GM23248 (cell line): ENCODE results near the gene SLC6A12. TPM values are rescaled to one million over a fixed set of nuclear protein-coding genes. Genes with fewer than 3 reads are reported as not detected.

Experiments
- DNase-seq: peaks from one replicate; pipeline ENCODE4 v3.0.0-alpha.2; 2015
- H2AFZ ChIP-seq: fragments of 200-600 bp; sonication (generic); 2 replicates; pipeline ENCODE4 v1.6.1; 2016; ENCODE audit warnings: antibody characterized with exemption
- H3F3A ChIP-seq: fragments of 200-600 bp; sonication (generic); 2 replicates; pipeline ENCODE4 v1.6.1; 2016; ENCODE audit warnings: mild to moderate bottlenecking, antibody characterized with exemption, mixed run types; ENCODE audit not compliant: insufficient read depth
- H3K27ac ChIP-seq: fragments of 200-600 bp; sonication (generic); 2 replicates; pipeline ENCODE4 v1.5.1; 2016; ENCODE audit warnings: mild to moderate bottlenecking
- H3K27me3 ChIP-seq: fragments of 200-600 bp; sonication (generic); replicated peaks from 2 replicates; pipeline ENCODE4 v1.6.1; 2016; ENCODE audit warnings: mild to moderate bottlenecking; ENCODE audit not compliant: insufficient read depth
- H3K36me3 ChIP-seq: fragments of 200-600 bp; sonication (generic); 2 replicates; pipeline ENCODE4 v1.6.1; 2016; ENCODE audit warnings: low read depth, mild to moderate bottlenecking
- H3K4me1 ChIP-seq: fragments of 200-600 bp; sonication (generic); 2 replicates; pipeline ENCODE4 v1.6.1; 2016; ENCODE audit warnings: mild to moderate bottlenecking; ENCODE audit not compliant: insufficient read depth
- H3K4me2 ChIP-seq: fragments of 200-600 bp; sonication (generic); one replicate; pipeline ENCODE4 v1.6.1; 2016; ENCODE audit warnings: mild to moderate bottlenecking; ENCODE audit not compliant: unreplicated experiment
- H3K4me3 ChIP-seq: fragments of 200-600 bp; sonication (generic); 2 replicates; pipeline ENCODE4 v1.5.1; 2016; ENCODE audit warnings: mild to moderate bottlenecking
- H3K79me2 ChIP-seq: fragments of 200-600 bp; sonication (generic); 2 replicates; pipeline ENCODE4 v1.6.1; 2016; ENCODE audit warnings: mild to moderate bottlenecking; ENCODE audit not compliant: insufficient read depth
- H3K9ac ChIP-seq: fragments of 200-600 bp; sonication (generic); 2 replicates; pipeline ENCODE4 v1.6.1; 2016; ENCODE audit warnings: mild to moderate bottlenecking
- H3K9me2 ChIP-seq: fragments of 200-600 bp; sonication (generic); 2 replicates; pipeline ENCODE4 v1.6.1; 2016; ENCODE audit warnings: mixed run types, mild to moderate bottlenecking, moderate library complexity; ENCODE audit not compliant: insufficient read depth
- H3K9me3 ChIP-seq: fragments of 200-600 bp; sonication (generic); one replicate; pipeline ENCODE4 v1.6.1; 2017; ENCODE audit warnings: low read depth
- H4K20me1 ChIP-seq: fragments of 200-600 bp; sonication (generic); 2 replicates; pipeline ENCODE4 v1.6.0; 2016; ENCODE audit not compliant: insufficient read depth
- EZH2 ChIP-seq: fragments of 200-600 bp; sonication (generic); IDR thresholded peaks from 2 replicates; pipeline ENCODE4 v1.6.1; 2018; ENCODE audit warnings: antibody characterized with exemption, mild to moderate bottlenecking; ENCODE audit not compliant: insufficient read depth, poor library complexity, severe bottlenecking
- EZH2phosphoT487 ChIP-seq: fragments of 200-600 bp; sonication (generic); IDR thresholded peaks from 2 replicates; pipeline ENCODE4 v1.6.1; 2018; ENCODE audit warnings: antibody characterized with exemption, moderate library complexity, mild to moderate bottlenecking, low read depth; ENCODE audit not compliant: insufficient read depth
- WGBS, 2 experiments: methylation state at CpG; one replicate each; pipeline ENCODE4 v1.1.6; 2015 to 2017; ENCODE audit warnings: low lambda C conversion rate in 2 of 2, low coverage in 1 of 2; ENCODE audit errors: missing lambda C conversion rate in 2 of 2; 5-methylcytosine and 5-hydroxymethylcytosine counted together
- in situ Hi-C: fragments of 300-500 bp; cut with MboI; formaldehyde crosslinking; loops from 2 replicates; pipeline ENCODE4 v1.15.0; 2020
- polyA plus RNA-seq: library from polyadenylated mRNA; unstranded; fragments of >200 nt; fragmentation: Nextera tagmentation; extraction: Ambion mirVana; gene quantifications from 2 replicates; pipeline ENCODE4 v1.2.1, GENCODE V29; 2016
- total RNA-seq: library from RNA; depleted of rRNA; stranded (reverse); fragments of >200 nt; shearing (Covaris generic); gene quantifications from 2 replicates; pipeline ENCODE4 v1.2.3, GENCODE V29; 2014

Gene SLC6A12
- total and polyA plus RNA-seq, 2 experiments from 2014 or later: not detected

DNA sequence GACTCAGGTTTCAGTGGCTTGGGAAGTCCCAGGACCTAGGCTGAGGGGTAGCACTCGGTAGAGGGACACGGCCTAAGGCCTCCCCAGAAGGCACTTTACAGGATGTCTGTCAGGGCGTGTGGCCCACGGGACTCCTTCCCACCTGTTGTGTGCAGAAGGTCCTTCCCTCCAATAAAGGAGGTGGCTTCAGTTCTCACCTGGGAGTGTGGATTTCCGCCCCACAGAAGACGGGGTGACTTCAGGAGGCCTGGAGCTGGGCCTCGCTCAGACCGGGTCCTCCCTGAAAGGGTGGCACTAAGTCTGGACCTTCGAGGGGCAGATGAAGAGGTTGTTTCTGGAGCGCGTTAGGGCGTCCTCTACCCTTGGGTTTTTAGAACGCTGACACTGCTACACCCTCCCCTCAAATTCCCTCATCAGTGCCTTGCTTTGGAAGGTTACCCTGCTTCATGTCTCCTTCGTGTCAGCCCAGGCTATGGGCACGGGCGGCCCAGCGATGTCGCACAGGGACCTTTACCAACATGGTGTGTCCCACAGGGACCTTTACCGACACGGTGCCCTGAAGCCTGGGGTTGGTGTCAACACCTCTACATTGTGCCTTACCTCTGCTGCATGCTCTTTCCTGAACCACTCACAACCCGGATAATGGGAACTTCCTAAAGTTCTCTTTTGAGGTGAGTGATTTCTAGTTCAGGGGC is 7.1 kb downstream of the SLC6A12 start:
- Histone ChIP-seq H3K9ac (no peak overlapping the region), H3K27me3 (peaks cover 58% of the 10 kb centered on the region), H3K4me3 (no peak overlapping the region), H3K79me2 (no peaks in the 10 kb centered on the region), H3K4me1 (no peaks in the 10 kb centered on the region), H3F3A (no peaks in the 10 kb centered on the region), H2AFZ (no peak overlapping the region), H3K9me2 (no peaks in the 10 kb centered on the region), H3K27ac (no peak overlapping the region), H4K20me1 (no peaks in the 10 kb centered on the region), H3K4me2 (no peak overlapping the region), H3K36me3 (no peaks in the 10 kb centered on the region), H3K9me3 (no peaks in the 10 kb centered on the region)
- no peak for DNase-seq
- WGBS, 2 experiments: 59 to 60% methylated on average over 21 of the region's 21 CpGs
- TF ChIP-seq EZH2: no peak
- TF ChIP-seq EZH2phosphoT487: no peak
- in situ Hi-C loops: no loop called here

DNA sequence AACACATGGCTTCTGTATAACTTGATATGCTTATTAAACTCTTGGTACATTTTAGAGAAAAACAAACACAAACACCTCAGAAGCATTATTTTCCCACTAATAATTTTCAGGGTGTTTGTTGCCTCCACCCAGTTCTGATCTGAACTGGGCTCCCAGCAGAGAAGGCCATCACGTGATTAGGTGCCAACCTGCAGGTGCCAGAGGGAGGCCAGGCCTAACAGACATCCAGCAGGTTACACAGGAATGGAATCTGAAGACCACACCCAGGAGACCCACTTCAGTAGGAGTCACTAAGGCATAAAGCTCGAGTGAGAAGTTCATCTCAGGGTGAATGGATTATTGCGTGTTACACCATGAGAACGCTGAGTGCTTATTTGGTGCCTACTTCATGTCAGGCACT is 8.9 kb downstream of the SLC6A12 start:
- H3K9me3 ChIP-seq: no peaks in the 10 kb centered on the region
- H3K9ac ChIP-seq: no peak overlapping the region
- no peak overlapping the region for H2AFZ ChIP-seq
- H3K36me3 ChIP-seq: no peaks in the 10 kb centered on the region
- 50 to 51% methylated on average over 4 of the region's 4 CpGs for WGBS, 2 experiments
- TF ChIP-seq EZH2phosphoT487: no peak
- no peak for TF ChIP-seq EZH2
- H3K27ac ChIP-seq: no peak overlapping the region
- no peaks in the 10 kb centered on the region for H3K79me2 ChIP-seq
- no peaks in the 10 kb centered on the region for H3K9me2 ChIP-seq
- no peaks in the 10 kb centered on the region for H3K4me1 ChIP-seq
- H3K4me3 ChIP-seq: no peak overlapping the region
- DNase-seq: no peak
- no peaks in the 10 kb centered on the region for H3F3A ChIP-seq
- H4K20me1 ChIP-seq: no peaks in the 10 kb centered on the region
- in situ Hi-C loops: no loop called here
- peaks cover 62% of the 10 kb centered on the region for H3K27me3 ChIP-seq
- no peak overlapping the region for H3K4me2 ChIP-seq

DNA sequence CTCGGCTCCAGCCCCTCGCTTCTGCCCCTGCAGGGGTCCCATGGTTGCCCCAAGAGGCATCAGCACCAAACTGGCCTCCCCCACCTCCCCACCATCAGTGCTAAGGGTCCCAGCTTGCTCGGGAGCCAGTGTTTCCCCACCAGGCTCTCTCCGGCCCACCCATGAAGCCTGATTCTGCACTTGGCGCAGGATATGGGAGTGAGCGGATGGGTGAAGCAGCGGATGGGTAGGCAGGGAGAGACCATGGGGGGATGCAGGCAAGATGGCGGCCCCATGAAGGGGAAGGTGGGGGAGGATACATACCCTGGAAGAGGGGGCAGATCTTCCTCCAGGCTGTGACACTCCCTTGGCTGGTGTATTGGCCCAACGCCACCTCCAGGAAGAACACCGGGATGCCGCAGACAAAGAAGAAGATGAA is 9.7 kb downstream of the SLC6A12 start:
- Histone ChIP-seq H3K4me3 (no peak overlapping the region), H4K20me1 (no peaks in the 10 kb centered on the region), H3K79me2 (no peaks in the 10 kb centered on the region), H3K9ac (no peak overlapping the region), H3F3A (no peaks in the 10 kb centered on the region; the same call in 1 of the 2 replicates), H2AFZ (no peak overlapping the region), H3K4me1 (no peaks in the 10 kb centered on the region), H3K27me3 (peaks cover 55% of the 10 kb centered on the region), H3K27ac (no peak overlapping the region), H3K4me2 (no peak overlapping the region), H3K36me3 (no peaks in the 10 kb centered on the region), H3K9me2 (no peaks in the 10 kb centered on the region), H3K9me3 (no peaks in the 10 kb centered on the region)
- 80 to 81% methylated on average over 10 to 11 of the region's 11 CpGs for WGBS, 2 experiments
- no peak for TF ChIP-seq EZH2phosphoT487
- TF ChIP-seq EZH2: no peak
- no peak for DNase-seq
- in situ Hi-C loops: no loop called here

DNA sequence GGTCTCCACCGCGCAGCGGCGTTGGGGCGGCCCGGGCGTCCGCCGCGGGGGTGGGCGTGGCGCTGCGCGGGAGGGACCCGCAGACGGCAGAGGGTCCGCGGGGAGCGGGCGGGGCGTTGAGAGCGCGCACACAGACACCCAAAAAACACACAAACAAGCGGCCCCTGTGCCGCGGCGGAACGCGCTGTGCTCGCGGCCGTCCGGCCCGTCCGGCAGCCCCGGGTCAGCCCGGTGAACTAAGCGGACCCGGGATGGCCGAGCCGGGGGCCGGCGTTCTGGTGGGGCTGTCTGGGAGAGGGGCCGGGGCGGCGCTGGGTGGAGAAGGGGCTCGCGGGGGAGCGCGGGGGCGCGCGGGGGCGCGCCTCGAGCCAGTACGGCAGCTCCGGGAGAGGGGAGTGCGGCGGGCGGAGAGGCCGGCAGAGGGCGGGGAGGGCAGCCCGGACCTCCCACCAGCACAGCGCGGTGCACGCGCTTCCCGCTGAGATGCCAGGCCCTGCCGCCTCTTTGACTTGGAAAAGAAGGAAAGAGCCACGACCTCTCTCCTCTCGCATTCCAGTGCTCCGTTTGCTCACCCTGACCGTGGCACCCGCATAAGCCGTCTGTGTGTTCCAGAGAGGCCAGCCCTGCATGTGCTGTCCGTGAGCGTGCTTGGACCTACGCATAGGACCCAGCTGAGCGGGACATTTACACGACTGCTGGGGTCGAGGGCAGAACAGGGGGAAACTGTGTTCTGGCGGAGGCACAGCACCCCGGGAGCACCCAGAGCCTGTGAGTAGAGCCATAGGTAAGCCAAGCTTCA is 10.3 kb downstream of the SLC6A12 start:
- in situ Hi-C loops: no loop called here
- Histone ChIP-seq H3F3A (no peaks in the 10 kb centered on the region; the same call in 1 of the 2 replicates), H4K20me1 (no peaks in the 10 kb centered on the region), H3K27ac (no peak overlapping the region), H3K27me3 (peaks cover 58% of the 10 kb centered on the region), H3K9ac (no peak overlapping the region), H3K9me3 (no peaks in the 10 kb centered on the region), H3K9me2 (no peaks in the 10 kb centered on the region), H2AFZ (no peak overlapping the region), H3K36me3 (no peaks in the 10 kb centered on the region), H3K4me1 (no peaks in the 10 kb centered on the region), H3K79me2 (no peaks in the 10 kb centered on the region), H3K4me3 (0 out of 2 replicates have a peak overlapping the region, but pooled peaks have one; percentile 40), H3K4me2 (no peak overlapping the region)
- no peak for DNase-seq
- WGBS, 2 experiments: 40 to 64% methylated on average over 12 to 71 of the region's 84 CpGs
- TF ChIP-seq EZH2 (no peak), EZH2phosphoT487 (no peak)
